ENCODE results near the gene PEX1.
A peak's percentile ranks its signal among the peaks of the same experiment; 100 is the strongest.
"Not testable (repeated sequence)": the region's sequence is repeated elsewhere in the genome, so short reads cannot be mapped to it uniquely, and the experiment has no call there.

The PEX1 gene

GRCh38 chr7:92478711-92479110, 49.6 kb downstream of the PEX1 start:
- H3K27ac ChIP-seq: no peak overlapping the region
- TF ChIP-seq CTCF (conservative IDR thresholded peaks at IDR 0.05) (no peak), ZFX (IDR thresholded peaks at IDR 0.05) (no peak)

DNA sequence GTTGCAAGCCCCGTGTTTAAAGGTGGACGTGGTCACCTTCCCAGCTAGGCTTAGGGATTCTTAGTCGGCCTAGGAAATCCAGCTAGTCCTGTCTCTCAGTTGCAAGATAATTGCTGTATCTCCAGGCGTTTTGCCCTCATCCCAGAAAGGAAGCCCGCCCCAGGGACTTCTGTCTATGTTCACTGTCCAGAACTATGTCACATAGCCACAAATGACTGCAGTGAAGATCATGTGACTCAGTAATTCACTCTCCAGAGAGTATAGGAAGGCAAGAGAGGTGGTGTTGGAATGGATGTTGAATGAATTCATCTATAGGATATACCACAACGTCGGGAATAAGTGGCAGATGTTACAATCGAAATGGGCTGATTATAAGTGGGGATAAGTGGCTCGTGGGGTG, 50.2 kb downstream of the PEX1 start:
- no peak overlapping the region for H3K27ac ChIP-seq
- no peak for TF ChIP-seq ZFX (IDR thresholded peaks at IDR 0.05)
- TF ChIP-seq CTCF (conservative IDR thresholded peaks at IDR 0.05): no peak

GRCh38 chr7:92477681-92478080, 50.6 kb downstream of the PEX1 start, which contains the start of gene ERVW-1:
Gene ERVW-1, minus strand, starts transcription at chr7:92477946. Its CDS starts 7,565 bp downstream, at chr7:92470381.
- H3K27ac ChIP-seq: not testable (repeated sequence)

- H3K27ac ChIP-seq: not testable (repeated sequence)
Observed at GRCh38 chr7:92475851-92476590, 52.3 kb downstream of the PEX1 start.

DNA sequence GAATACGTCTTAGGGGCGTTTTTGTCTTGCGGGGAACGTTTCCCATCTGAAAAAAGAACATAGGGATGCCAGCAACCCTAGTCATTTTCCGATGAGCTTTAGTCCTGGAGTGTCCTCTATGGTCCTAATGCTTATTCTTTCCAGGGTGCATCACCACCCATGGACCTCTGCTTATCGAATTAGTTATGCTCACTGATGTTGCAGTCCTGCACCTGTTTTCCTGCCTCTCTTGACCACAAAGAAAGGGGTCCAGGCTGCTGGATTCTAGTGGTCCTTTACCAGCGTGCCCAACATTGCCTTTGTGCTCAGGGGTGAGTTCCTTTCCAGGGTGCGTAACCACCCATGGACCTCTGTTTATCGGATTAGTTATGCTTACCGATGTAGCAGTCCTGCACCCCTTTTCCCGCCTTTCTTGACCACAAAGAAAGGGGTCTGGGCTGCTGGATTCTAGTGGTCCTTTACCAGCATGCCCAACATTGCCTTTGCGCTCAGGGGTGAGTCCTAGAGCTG, 53.0 kb downstream of the PEX1 start:
- not testable (repeated sequence) for H3K27ac ChIP-seq

DNA sequence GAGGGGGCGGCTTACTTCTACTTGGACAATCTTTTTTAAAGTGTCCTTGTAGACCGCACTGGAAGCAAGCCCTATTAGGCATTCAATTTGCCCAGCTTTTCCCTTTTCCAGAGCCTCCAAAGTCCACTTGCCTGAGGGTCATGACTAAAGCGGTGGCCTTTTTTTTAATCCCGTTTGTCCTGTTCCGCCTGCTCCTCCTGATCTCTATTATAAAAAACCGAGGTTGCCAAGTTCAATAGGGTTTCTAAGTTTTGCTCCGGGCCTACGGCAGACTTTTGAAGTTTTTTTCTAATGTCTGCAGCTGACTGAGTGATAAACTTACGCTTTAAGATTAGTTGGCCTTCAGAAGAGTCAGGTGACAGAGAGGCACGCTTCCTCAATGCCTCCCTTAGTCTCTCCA, 54.3 kb downstream of the PEX1 start:
- peak overlapping the region; percentile 48; the same call in 1 of the 2 replicates for H3K27ac ChIP-seq

GRCh38 chr7:92468589-92468988, 59.7 kb downstream of the PEX1 start:
- H3K27ac ChIP-seq: not testable (repeated sequence)

DNA sequence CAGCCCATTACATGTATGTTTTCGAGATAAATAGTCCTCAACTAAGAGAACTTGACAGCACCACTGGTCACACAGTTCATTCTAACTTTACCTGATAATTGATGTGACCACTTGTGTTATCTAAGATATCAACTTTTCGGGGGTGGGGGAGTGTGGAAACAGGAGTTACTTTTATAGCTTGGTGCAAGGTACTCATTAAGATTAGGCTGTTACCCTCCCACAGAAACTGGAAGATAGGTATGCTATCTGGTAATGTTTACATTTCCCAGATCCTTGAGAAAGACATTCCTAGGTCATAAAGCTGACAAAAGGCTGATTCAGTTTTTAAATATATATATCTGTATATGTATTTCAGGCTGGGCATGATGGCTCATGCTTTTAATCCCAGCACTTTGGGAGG, 61.6 kb downstream of the PEX1 start:
- no peak for TF ChIP-seq CTCF (conservative IDR thresholded peaks at IDR 0.05)
- TF ChIP-seq ZFX (IDR thresholded peaks at IDR 0.05): no peak
- no peak overlapping the region for H3K27ac ChIP-seq

DNA sequence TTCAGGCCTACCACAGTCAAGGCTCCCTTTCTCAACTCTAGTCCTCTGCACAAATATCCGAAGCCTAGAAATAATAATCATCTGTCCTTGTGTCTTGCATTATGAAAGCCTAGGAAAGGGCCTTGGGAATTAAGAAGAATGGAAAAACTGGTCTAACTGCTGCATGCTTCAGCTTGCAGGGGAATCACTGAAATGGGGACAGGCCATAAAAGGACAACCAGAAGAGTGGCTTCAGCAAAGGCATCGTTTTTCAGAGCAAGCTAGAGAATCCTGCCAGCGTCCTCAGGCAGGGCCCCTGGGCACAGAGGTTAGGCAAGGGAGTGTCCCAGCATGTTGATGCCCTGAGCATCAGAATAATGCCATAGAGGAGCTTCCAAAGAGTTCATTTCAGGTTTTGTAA, 63.8 kb downstream of the PEX1 start:
- H3K27ac ChIP-seq: no peak overlapping the region
- no peak for TF ChIP-seq CTCF (conservative IDR thresholded peaks at IDR 0.05)
- no peak for TF ChIP-seq ZFX (IDR thresholded peaks at IDR 0.05)

- no peak overlapping the region for H3K27ac ChIP-seq
- no peak for TF ChIP-seq ZFX (IDR thresholded peaks at IDR 0.05)
- TF ChIP-seq CTCF (conservative IDR thresholded peaks at IDR 0.05): no peak
Observed at GRCh38 chr7:92462560-92462959, 65.8 kb downstream of the PEX1 start.
